Activated CD4-positive, alpha-beta T cell treated with anti-CD3 and anti-CD28 coated beads, Interleukin-2, amount 10 ng/mL, durations not matched to agents 24 days and 14 days (primary cell): ENCODE results near the gene CDCA5. TPM values are rescaled to one million over a fixed set of nuclear protein-coding genes. Genes with fewer than 3 reads are reported as not detected.

ENCODE experiments used
- DNase-seq: peaks from one replicate; pipeline ENCODE4 v3.0.0; 2022
- H3K27ac Mint-ChIP-seq: one replicate; pipeline ENCODE4 v1.8.0; 2022; ENCODE audit warnings: mild to moderate bottlenecking, mixed read lengths
- H3K27me3 Mint-ChIP-seq: one replicate; pipeline ENCODE4 v1.8.0; 2022; ENCODE audit warnings: mixed read lengths
- H3K36me3 Mint-ChIP-seq: one replicate; pipeline ENCODE4 v1.8.0; 2022; ENCODE audit warnings: low read depth, mild to moderate bottlenecking, mixed read lengths
- H3K4me1 Mint-ChIP-seq: one replicate; pipeline ENCODE4 v1.8.0; 2021; ENCODE audit warnings: mixed read lengths
- H3K4me3 Mint-ChIP-seq: one replicate; pipeline ENCODE4 v1.8.0; 2022; ENCODE audit warnings: mild to moderate bottlenecking, moderate library complexity, mixed read lengths
- H3K9me3 Mint-ChIP-seq: one replicate; pipeline ENCODE4 v1.8.0; 2021; ENCODE audit warnings: mixed read lengths
- intact Hi-C: fragments of 100-400 bp; cut with micrococcal nuclease; formaldehyde crosslinking; loops from one replicate; pipeline ENCODE4 v1.15.1; 2023
- total RNA-seq: library from RNA; stranded (reverse); gene quantifications from 2 replicates; pipeline ENCODE4 v1.2.3, GENCODE V29; 2022

Gene CDCA5
- total RNA-seq, 1 donor from 2014 or later, result 95.1 TPM

DNA sequence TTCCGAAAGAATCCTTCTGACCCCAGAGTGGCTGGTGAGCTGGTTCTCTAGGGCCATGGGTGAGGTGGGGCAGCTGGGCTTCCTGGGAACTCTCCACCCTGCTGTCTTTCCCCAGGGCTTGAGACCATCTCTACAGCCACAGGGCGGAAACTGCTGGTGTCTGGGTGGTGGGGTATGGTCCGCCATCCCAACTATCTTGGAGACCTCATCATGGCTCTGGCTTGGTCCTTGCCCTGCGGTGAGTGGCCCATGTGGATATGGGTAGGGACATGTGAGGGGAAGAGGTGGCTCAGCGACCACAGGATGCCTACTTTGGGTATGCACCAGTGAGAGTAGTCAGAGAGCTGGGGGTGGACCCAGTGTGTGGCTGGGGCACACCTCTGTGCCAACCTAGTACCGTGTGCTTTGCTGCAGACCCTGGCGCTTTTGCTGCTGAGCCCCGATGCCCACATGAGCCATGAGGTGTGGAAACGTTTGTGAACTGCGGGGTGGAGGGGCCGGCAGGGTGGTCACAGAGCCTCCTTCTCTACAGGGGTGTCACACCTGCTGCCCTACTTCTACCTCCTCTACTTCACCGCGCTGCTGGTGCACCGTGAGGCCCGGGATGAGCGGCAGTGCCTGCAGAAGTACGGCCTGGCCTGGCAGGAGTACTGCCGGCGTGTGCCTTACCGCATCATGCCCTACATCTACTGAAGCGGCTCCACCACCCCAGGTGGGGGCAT is 31.7 kb upstream of the CDCA5 start:
- no peak for DNase-seq
- Mint-ChIP-seq H3K9me3 (no peaks in the 10 kb centered on the region), H3K4me1 (peaks cover 38% of the 10 kb centered on the region), H3K4me3 (peak overlapping the region; percentile 90), H3K27me3 (no peaks in the 10 kb centered on the region), H3K27ac (peak overlapping the region; percentile 53), H3K36me3 (peaks cover 34% of the 10 kb centered on the region)
- intact Hi-C loops, result loop anchor here (2.0 kb wide), 1 partner anchor 75 kb away; the partner anchor contains the start of gene SAC3D1

DNA sequence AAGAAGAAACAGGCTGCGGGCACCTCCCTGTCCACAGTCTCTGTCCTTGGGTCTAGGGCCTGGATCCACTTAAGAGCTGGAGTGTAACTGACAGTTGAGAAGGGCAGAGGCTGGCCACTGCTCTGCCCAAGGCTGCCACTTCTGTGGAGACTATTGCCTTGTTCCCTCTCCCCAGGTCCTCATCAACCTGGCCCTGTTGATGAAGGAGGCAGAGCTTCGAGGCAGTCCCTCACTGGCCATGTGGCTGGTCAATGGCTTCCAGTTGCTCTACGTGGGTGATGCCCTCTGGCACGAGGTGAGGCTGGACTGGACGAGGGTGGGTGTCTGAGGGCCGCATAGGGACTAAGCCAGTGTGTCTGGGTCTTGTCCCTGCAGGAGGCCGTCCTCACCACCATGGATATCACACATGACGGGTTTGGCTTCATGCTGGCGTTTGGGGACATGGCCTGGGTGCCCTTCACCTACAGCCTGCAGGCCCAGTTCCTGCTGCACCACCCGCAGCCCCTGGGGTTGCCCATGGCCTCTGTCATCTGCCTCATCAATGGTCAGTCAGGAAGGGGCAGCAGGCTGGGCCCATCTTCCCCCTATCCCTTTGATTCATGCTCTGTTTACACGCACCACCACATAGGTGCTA is 30.8 kb upstream of the CDCA5 start:
- DNase-seq, result no peak
- Mint-ChIP-seq H3K27me3 (no peaks in the 10 kb centered on the region), H3K27ac (no peak overlapping the region), H3K9me3 (no peaks in the 10 kb centered on the region), H3K36me3 (peaks cover 30% of the 10 kb centered on the region), H3K4me3 (peak overlapping the region; percentile 98), H3K4me1 (peaks cover 40% of the 10 kb centered on the region)
- intact Hi-C loops, result loop anchor here (5.0 kb wide), 2 partner anchors 87 to 337 kb away; partner anchors contain the start of genes SF1 and SNX15

DNA sequence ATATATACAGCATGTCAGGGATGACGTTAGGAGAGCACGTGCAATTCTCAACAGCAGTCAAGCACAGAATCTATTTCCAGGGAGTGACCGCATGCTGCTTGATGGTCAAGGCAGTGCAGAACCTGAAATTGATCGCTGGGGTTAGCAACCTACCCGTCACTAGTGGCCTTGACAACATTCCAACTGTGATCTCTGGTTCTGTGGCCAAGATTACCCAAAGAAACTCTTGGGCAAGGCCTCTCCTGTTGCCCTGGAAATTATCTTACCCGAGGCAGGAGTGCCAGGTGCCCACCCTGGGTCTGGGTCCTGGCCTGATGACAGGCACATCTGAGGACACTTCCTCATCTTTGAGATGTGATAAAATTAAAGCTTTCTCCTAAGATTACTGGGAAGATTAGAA is 30.0 kb upstream of the CDCA5 start:
- intact Hi-C loops, result loop anchor here (5.0 kb wide), 2 partner anchors 87 to 337 kb away; partner anchors contain the start of genes SF1 and SNX15
- Mint-ChIP-seq H3K4me1 (peaks cover 39% of the 10 kb centered on the region), H3K4me3 (peak overlapping the region; percentile 98), H3K9me3 (no peaks in the 10 kb centered on the region), H3K27ac (no peak overlapping the region), H3K36me3 (peaks cover 26% of the 10 kb centered on the region), H3K27me3 (no peaks in the 10 kb centered on the region)
- no peak for DNase-seq

GRCh38 chr11:65113361-65113756 is 29.5 kb upstream of the CDCA5 start:
- Mint-ChIP-seq H3K27ac (peak overlapping the region; percentile 69), H3K9me3 (no peaks in the 10 kb centered on the region), H3K36me3 (peaks cover 22% of the 10 kb centered on the region), H3K4me3 (peak overlapping the region; percentile 98), H3K27me3 (no peaks in the 10 kb centered on the region), H3K4me1 (peaks cover 34% of the 10 kb centered on the region)
- DNase-seq, result no peak
- intact Hi-C loops, result loop anchor here (5.0 kb wide), 2 partner anchors 86 to 336 kb away; partner anchors contain the start of genes SF1 and SNX15

- Mint-ChIP-seq H3K9me3 (no peaks in the 10 kb centered on the region), H3K27ac (peak overlapping the region; percentile 69), H3K36me3 (peaks cover 18% of the 10 kb centered on the region), H3K4me3 (peak overlapping the region; percentile 98), H3K4me1 (peaks cover 28% of the 10 kb centered on the region), H3K27me3 (no peaks in the 10 kb centered on the region)
- intact Hi-C loops, result loop anchor here (5.0 kb wide), 2 partner anchors 85 to 335 kb away; partner anchors contain the start of genes SF1 and SNX15
- DNase-seq, result peak; percentile 95
Measured at GRCh38 chr11:65112546-65113360, 28.9 kb upstream of the CDCA5 start.

GRCh38 chr11:65111744-65112545 is 28.1 kb upstream of the CDCA5 start, which contains the start of gene TM7SF2:
Gene TM7SF2 (plus strand): TSS chr11:65111872. CDS start chr11:65112016, 144 bp downstream.
- peak; percentile 98 for DNase-seq
- Mint-ChIP-seq H3K4me3 (peak within 1 kb of the TSS; percentile 98), H3K27me3 (no peaks in the 10 kb centered on the region), H3K36me3 (peaks cover 15% of the 10 kb centered on the region), H3K9me3 (no peaks in the 10 kb centered on the region), H3K27ac (peak within 1 kb of the TSS; percentile 93), H3K4me1 (peaks cover 25% of the 10 kb centered on the region)
- intact Hi-C loops, result loop anchor here (2.0 to 5.0 kb wide), 4 partner anchors 69 to 335 kb away; partner anchors contain the start of genes ARL2, CAPN1, SF1 and SNX15

- intact Hi-C loops, result loop anchor here (2.0 to 5.0 kb wide), 4 partner anchors 70 to 334 kb away; partner anchors contain the start of genes ARL2, CAPN1, SF1 and SNX15
Measured at GRCh38 chr11:65111159-65111743, 27.4 kb upstream of the CDCA5 start.

DNA sequence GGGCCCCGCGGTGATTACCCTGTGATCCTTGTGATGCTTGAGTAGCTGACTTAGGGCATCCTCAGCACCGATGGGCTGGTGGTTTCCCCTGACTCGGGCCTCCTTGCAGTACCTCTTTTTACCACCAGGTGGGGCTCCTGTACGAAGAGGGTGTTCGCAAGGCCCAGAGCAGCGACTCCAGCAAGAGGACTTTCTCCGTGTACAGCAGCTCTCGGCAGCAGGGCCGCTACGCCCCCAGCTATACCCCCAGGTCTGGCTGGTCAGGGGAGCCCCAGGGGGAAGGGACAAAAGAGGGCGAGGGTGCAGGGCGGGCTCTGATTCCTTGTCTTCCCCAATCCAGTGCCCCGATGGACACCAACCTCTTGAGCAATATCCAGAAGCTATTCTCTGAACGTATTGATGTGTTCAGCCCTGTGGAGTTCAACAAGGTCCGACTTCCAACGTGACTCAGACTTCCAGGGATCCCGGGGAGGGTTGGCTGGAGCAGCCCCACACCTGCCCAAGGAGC is 26.6 kb upstream of the CDCA5 start:
- H3K27me3 Mint-ChIP-seq, result no peaks in the 10 kb centered on the region
- intact Hi-C loops, result loop anchor here (1.0 to 5.0 kb wide), 5 partner anchors 14 to 333 kb away; partner anchors contain the start of genes ARL2, CAPN1, SF1 and SNX15
- no peaks in the 10 kb centered on the region for H3K9me3 Mint-ChIP-seq
- H3K4me1 Mint-ChIP-seq, result peaks cover 24% of the 10 kb centered on the region
- DNase-seq, result peak; percentile 99
- H3K4me3 Mint-ChIP-seq, result no peak overlapping the region
- peak overlapping the region; percentile 57 for H3K27ac Mint-ChIP-seq
- peaks cover 18% of the 10 kb centered on the region for H3K36me3 Mint-ChIP-seq

More at GRCh38 chr11:65111159-65111743, 27.4 kb upstream of the CDCA5 start:
- no peaks in the 10 kb centered on the region for H3K27me3 Mint-ChIP-seq
- DNase-seq, result no peak
- H3K9me3 Mint-ChIP-seq, result no peaks in the 10 kb centered on the region
- peak overlapping the region; percentile 98 for H3K4me3 Mint-ChIP-seq
- H3K27ac Mint-ChIP-seq, result peak overlapping the region; percentile 93
- peaks cover 16% of the 10 kb centered on the region for H3K36me3 Mint-ChIP-seq
- H3K4me1 Mint-ChIP-seq, result peaks cover 27% of the 10 kb centered on the region

GRCh38 chr11:65109231-65110198 is 25.7 kb upstream of the CDCA5 start:
- H3K4me1 Mint-ChIP-seq, result peaks cover 29% of the 10 kb centered on the region
- no peaks in the 10 kb centered on the region for H3K27me3 Mint-ChIP-seq
- intact Hi-C loops, result loop anchor here (1.0 to 5.0 kb wide), 5 partner anchors 13 to 332 kb away; partner anchors contain the start of genes ARL2, CAPN1, SF1 and SNX15
- no peak for DNase-seq
- H3K36me3 Mint-ChIP-seq, result peaks cover 23% of the 10 kb centered on the region
- no peaks in the 10 kb centered on the region for H3K9me3 Mint-ChIP-seq
- no peak overlapping the region for H3K4me3 Mint-ChIP-seq
- H3K27ac Mint-ChIP-seq, result peak overlapping the region; percentile 57

DNA sequence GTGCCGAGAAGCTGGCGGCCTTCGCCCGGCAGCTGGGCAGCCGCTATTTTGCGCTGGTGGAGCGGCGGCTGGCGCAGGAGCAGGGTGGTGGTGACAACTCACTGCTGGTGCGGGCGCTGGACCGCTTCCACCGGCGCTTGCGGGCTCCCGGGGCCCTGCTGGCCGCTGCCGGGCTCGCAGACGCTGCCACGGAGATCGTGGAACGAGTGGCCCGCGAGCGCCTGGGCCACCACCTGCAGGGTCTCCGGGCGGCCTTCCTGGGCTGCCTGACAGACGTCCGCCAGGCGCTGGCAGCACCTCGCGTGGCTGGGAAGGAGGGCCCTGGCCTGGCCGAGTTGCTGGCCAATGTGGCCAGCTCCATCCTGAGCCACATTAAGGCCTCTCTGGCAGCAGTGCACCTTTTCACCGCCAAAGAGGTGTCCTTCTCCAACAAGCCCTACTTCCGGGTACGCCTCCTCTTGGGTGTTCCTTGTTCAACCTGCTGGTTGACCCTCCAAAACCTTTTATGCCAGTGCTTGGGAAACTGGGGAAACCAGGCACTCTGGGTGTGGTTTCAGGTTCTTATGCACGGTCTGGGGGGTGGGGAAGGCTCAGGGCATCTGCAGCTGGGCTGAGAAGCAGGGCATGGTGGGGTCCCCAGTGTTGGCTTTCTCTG is 24.8 kb upstream of the CDCA5 start:
- Mint-ChIP-seq H3K4me3 (no peak overlapping the region), H3K27me3 (no peaks in the 10 kb centered on the region), H3K36me3 (peaks cover 27% of the 10 kb centered on the region), H3K9me3 (no peaks in the 10 kb centered on the region), H3K4me1 (peaks cover 32% of the 10 kb centered on the region), H3K27ac (no peak overlapping the region)
- no peak for DNase-seq
- intact Hi-C loops, result no loop called here
